Mesendoderm (in vitro differentiated cells): ENCODE measurements around the gene CEACAM19.
"Not testable (repeated sequence)": the region's sequence is repeated elsewhere in the genome, so short reads cannot be mapped to it uniquely, and the experiment has no call there.

Experiments
- DNase-seq: peaks from one replicate; pipeline ENCODE4 v3.0.0; 2013
- H2AK5ac ChIP-seq: 2 replicates; pipeline ENCODE4 v1.6.1; 2013; ENCODE audit warnings: low read length, inconsistent platforms
- H2BK120ac ChIP-seq: 2 replicates; pipeline ENCODE4 v1.6.1; 2013; ENCODE audit warnings: low read depth, mild to moderate bottlenecking, low read length, moderate library complexity, mixed read lengths
- H2BK15ac ChIP-seq: replicated peaks from 2 replicates; pipeline ENCODE4 v1.6.1; 2013; ENCODE audit warnings: low read depth, mild to moderate bottlenecking, moderate library complexity
- H2BK5ac ChIP-seq: 2 replicates; pipeline ENCODE4 v1.6.1; 2013; ENCODE audit warnings: low read length, inconsistent platforms
- H3K18ac ChIP-seq: 2 replicates; pipeline ENCODE4 v1.6.1; 2013; ENCODE audit warnings: mild to moderate bottlenecking, low read length, mixed read lengths
- H3K23ac ChIP-seq: one replicate; pipeline ENCODE4 v1.6.1; 2013; ENCODE audit warnings: low read length
- H3K27ac ChIP-seq: 2 replicates; pipeline ENCODE4 v1.5.1; 2013; ENCODE audit warnings: low read depth, mild to moderate bottlenecking, inconsistent platforms, low read length, moderate library complexity
- H3K27me3 ChIP-seq: 2 replicates; pipeline ENCODE4 v1.6.1; 2013; ENCODE audit warnings: low read length, control low read depth, mild to moderate bottlenecking, inconsistent platforms; ENCODE audit not compliant: insufficient read depth, poor library complexity
- H3K36me3 ChIP-seq: 2 replicates; pipeline ENCODE4 v1.6.1; 2013; ENCODE audit warnings: low read length, inconsistent platforms; ENCODE audit not compliant: control insufficient read depth, insufficient read depth
- H3K4ac ChIP-seq: one replicate; pipeline ENCODE4 v1.6.1; 2013; ENCODE audit warnings: low read depth, mild to moderate bottlenecking, low read length, moderate library complexity
- H3K4me1 ChIP-seq: 2 replicates; pipeline ENCODE4 v1.6.1; 2013; ENCODE audit warnings: low read depth, low read length, inconsistent platforms; ENCODE audit not compliant: control insufficient read depth
- H3K4me2 ChIP-seq: 2 replicates; pipeline ENCODE4 v1.6.1; 2013; ENCODE audit warnings: low read length
- H3K4me3 ChIP-seq: 2 replicates; pipeline ENCODE4 v1.5.1; 2013; ENCODE audit warnings: mild to moderate bottlenecking, low read length
- H3K56ac ChIP-seq: one replicate; pipeline ENCODE4 v1.6.1; 2013; ENCODE audit warnings: low read length
- H3K79me1 ChIP-seq: 2 replicates; pipeline ENCODE4 v1.6.1; 2013; ENCODE audit warnings: low read length, inconsistent platforms
- H3K79me2 ChIP-seq: 2 replicates; pipeline ENCODE4 v1.6.1; 2013; ENCODE audit warnings: mild to moderate bottlenecking, low read length; ENCODE audit not compliant: control insufficient read depth, insufficient read depth
- H3K9ac ChIP-seq: 2 replicates; pipeline ENCODE4 v1.6.1; 2013; ENCODE audit warnings: low read length, inconsistent platforms
- H4K5ac ChIP-seq: one replicate; pipeline ENCODE4 v1.6.1; 2013; ENCODE audit warnings: low read length
- H4K8ac ChIP-seq: one replicate; pipeline ENCODE4 v1.6.1; 2013; ENCODE audit warnings: low read depth, mild to moderate bottlenecking, control low read depth, low read length, moderate library complexity
- WGBS: extraction: QIAGEN DNeasy Blood & Tissue Kit; methylation state at CpG from one replicate; pipeline ENCODE4 v1.1.7; 2013; ENCODE audit warnings: low lambda C conversion rate, missing lambda C conversion rate; ENCODE audit not compliant: insufficient coverage; ENCODE audit errors: extremely low coverage; 5-methylcytosine and 5-hydroxymethylcytosine counted together

Gene CEACAM19

DNA sequence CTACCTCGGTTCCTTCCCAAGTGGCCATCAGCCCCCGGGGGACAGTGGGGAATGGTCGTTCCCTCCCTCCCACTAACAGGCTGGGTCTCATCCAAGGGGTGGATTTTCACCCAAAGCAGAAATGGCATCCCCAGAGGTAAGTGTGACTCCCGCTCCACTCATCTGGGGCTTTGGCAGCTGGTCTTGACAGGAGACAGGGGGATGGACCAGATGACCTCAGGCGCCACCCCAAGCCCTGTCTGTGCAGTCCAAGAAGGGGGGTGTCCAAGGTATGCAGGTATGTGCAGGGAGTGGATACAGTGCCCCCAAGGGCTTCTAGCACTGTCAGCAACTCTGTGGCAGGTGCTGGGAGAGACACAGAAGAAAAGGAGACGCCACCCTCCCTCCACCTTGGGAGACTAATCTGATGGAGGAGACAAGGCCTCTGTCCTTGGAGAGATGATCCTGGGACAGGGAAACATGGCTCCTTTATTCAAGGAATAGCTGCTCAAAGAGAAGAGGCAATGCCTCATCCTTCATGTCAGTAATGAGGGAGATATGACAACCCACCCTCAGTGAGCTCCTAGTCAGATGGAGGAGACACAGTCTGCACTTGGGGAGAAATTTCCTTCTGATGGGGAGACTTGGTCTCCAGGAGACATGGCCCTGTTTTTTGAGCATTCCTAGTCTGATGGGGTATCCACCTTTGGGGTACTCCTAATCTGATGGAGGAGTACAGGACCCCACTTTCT, 35.4 kb downstream of the CEACAM19 start:
- no peak overlapping the region for H4K8ac ChIP-seq
- no peak overlapping the region for H2AK5ac ChIP-seq
- H3K4me3 ChIP-seq: no peak overlapping the region
- no peak overlapping the region for H2BK5ac ChIP-seq
- no peak overlapping the region for H3K56ac ChIP-seq
- no peak overlapping the region for H3K4ac ChIP-seq
- H3K23ac ChIP-seq: no peak overlapping the region
- no peaks in the 10 kb centered on the region for H3K79me1 ChIP-seq
- no peak overlapping the region for H3K27ac ChIP-seq
- DNase-seq: no peak
- no peak overlapping the region for H2BK120ac ChIP-seq
- no peaks in the 10 kb centered on the region for H3K79me2 ChIP-seq
- H2BK15ac ChIP-seq: no peak overlapping the region
- H3K18ac ChIP-seq: no peak overlapping the region
- no peaks in the 10 kb centered on the region for H3K27me3 ChIP-seq
- no peak overlapping the region for H3K4me2 ChIP-seq
- H3K36me3 ChIP-seq: no peaks in the 10 kb centered on the region
- no peak overlapping the region for H4K5ac ChIP-seq
- no peak overlapping the region for H3K9ac ChIP-seq
- no peaks in the 10 kb centered on the region for H3K4me1 ChIP-seq
- WGBS: no CpG with 5 or more reads among the region's 6 CpGs

- H3K23ac ChIP-seq: no peak overlapping the region
- no peak overlapping the region for H3K18ac ChIP-seq
- H4K5ac ChIP-seq: no peak overlapping the region
- no peaks in the 10 kb centered on the region for H3K79me1 ChIP-seq
- no peak overlapping the region for H2AK5ac ChIP-seq
- no peak overlapping the region for H3K4ac ChIP-seq
- no peak for DNase-seq
- no peaks in the 10 kb centered on the region for H3K27me3 ChIP-seq
- H3K9ac ChIP-seq: no peak overlapping the region
- no peak overlapping the region for H3K56ac ChIP-seq
- no peak overlapping the region for H4K8ac ChIP-seq
- H2BK15ac ChIP-seq: no peak overlapping the region
- H3K27ac ChIP-seq: no peak overlapping the region
- no peak overlapping the region for H3K4me2 ChIP-seq
- H3K79me2 ChIP-seq: no peaks in the 10 kb centered on the region
- H2BK5ac ChIP-seq: no peak overlapping the region
- no peaks in the 10 kb centered on the region for H3K4me1 ChIP-seq
- no CpG with 5 or more reads among the region's 20 CpGs for WGBS
- no peaks in the 10 kb centered on the region for H3K36me3 ChIP-seq
- no peak overlapping the region for H2BK120ac ChIP-seq
- H3K4me3 ChIP-seq: no peak overlapping the region
These were observed 36.5 kb downstream of the CEACAM19 start for GRCh38 chr19:44707794-44708193.

GRCh38 chr19:44708940-44709339, 37.7 kb downstream of the CEACAM19 start:
- no peak overlapping the region for H3K9ac ChIP-seq
- no peak overlapping the region for H3K27ac ChIP-seq
- no peaks in the 10 kb centered on the region for H3K27me3 ChIP-seq
- no peak for DNase-seq
- H3K79me2 ChIP-seq: no peaks in the 10 kb centered on the region
- no peaks in the 10 kb centered on the region for H3K79me1 ChIP-seq
- no peak overlapping the region for H3K4me2 ChIP-seq
- no peak overlapping the region for H2AK5ac ChIP-seq
- no peak overlapping the region for H3K4ac ChIP-seq
- no peak overlapping the region for H3K56ac ChIP-seq
- no peaks in the 10 kb centered on the region for H3K36me3 ChIP-seq
- no peak overlapping the region for H3K18ac ChIP-seq
- no peak overlapping the region for H3K23ac ChIP-seq
- no peaks in the 10 kb centered on the region for H3K4me1 ChIP-seq
- no peak overlapping the region for H2BK5ac ChIP-seq
- no peak overlapping the region for H4K8ac ChIP-seq
- WGBS: no CpG with 5 or more reads among the region's 5 CpGs
- H3K4me3 ChIP-seq: no peak overlapping the region
- no peak overlapping the region for H2BK15ac ChIP-seq
- H2BK120ac ChIP-seq: no peak overlapping the region
- H4K5ac ChIP-seq: no peak overlapping the region

DNA sequence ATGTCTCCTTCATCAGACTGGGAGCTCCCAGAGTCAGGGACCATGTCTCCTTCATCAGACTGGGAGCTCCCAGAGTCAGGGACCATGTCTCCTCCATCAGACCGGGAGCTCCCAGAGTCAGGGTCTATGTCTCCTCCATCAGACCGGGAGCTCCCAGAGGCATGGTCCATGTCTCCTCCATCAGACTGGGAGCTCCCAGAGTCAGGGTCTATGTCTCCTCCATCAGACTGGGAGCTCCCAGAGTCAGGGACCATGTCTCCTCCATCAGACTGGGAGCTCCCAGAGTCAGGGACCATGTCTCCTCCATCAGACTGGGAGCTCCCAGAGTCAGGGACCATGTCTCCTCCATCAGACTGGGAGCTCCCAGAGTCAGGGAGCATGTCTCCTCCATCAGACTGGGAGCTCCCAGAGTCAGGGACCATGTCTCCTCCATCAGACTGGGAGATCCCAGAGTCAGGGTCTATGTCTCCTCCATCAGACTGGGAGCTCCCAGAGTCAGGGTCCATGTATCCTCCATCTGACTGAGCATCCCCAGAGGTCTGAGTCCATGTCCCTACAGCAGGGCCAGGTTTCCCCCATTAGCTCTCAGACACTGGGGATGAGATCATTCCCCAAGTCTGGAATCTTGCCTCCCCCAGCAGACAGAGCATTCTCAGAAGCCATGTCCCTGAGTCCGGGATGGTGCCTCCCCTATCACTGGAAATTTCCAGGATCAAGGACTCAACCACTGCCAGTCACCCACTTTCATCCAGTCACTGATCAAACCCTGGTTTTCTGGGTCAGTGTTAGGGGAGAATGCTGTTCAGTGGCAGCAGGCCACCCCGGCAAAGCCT, 38.4 kb downstream of the CEACAM19 start:
- H2AK5ac ChIP-seq, H2BK15ac ChIP-seq, H3K4me3 ChIP-seq, H3K79me2 ChIP-seq, H3K79me1 ChIP-seq, H3K4me2 ChIP-seq, H3K4me1 ChIP-seq, H3K27ac ChIP-seq, H4K5ac ChIP-seq, H3K23ac ChIP-seq, H3K4ac ChIP-seq, H4K8ac ChIP-seq, H3K18ac ChIP-seq, H3K36me3 ChIP-seq, H3K9ac ChIP-seq, H2BK120ac ChIP-seq, H3K27me3 ChIP-seq, H2BK5ac ChIP-seq, H3K56ac ChIP-seq, DNase-seq: not testable (repeated sequence)
- no CpG with 5 or more reads among the region's 4 CpGs for WGBS

DNA sequence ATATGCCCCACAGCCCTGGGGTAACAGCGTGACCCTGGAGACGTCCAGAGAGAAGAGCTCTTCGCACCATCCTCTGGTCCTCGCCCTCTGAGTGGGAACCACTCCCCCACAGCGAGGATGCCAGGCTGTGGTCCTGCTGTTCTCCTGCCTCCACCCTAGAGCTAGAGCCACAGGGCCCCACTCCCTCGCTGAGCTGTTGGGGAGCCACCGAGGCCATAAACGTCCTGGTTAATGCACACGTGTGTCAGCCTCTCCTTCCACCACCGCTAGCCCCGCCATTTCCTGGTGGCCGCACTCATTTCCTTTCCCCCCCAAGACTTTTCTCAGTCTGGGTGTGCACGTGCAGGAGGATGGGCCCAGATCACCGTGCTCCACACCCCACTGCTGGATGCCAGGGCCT, 39.2 kb downstream of the CEACAM19 start:
- Histone ChIP-seq H3K27ac (no peak overlapping the region), H3K79me2 (no peaks in the 10 kb centered on the region), H3K18ac (no peak overlapping the region), H2AK5ac (no peak overlapping the region), H3K4me1 (no peaks in the 10 kb centered on the region), H3K4ac (no peak overlapping the region), H3K23ac (no peak overlapping the region), H4K5ac (no peak overlapping the region), H3K4me3 (no peak overlapping the region), H3K56ac (no peak overlapping the region), H2BK5ac (no peak overlapping the region), H2BK120ac (no peak overlapping the region), H4K8ac (no peak overlapping the region), H3K36me3 (no peaks in the 10 kb centered on the region), H3K9ac (no peak overlapping the region), H3K27me3 (no peaks in the 10 kb centered on the region), H3K4me2 (no peak overlapping the region), H3K79me1 (no peaks in the 10 kb centered on the region), H2BK15ac (no peak overlapping the region)
- no peak for DNase-seq
- no CpG with 5 or more reads among the region's 14 CpGs for WGBS
